ENCODE data around the gene THSD8.
"Not testable (repeated sequence)": the region's sequence is repeated elsewhere in the genome, so short reads cannot be mapped to it uniquely, and the experiment has no call there.

The THSD8 gene

GRCh38 chr19:12792051-12792852 is 9.6 kb upstream of the THSD8 start:
- DNase-seq (ENCODE audit: low spot score): no peak

- no peak for DNase-seq (ENCODE audit: low spot score)
Measured at GRCh38 chr19:12792853-12793289, 9.0 kb upstream of the THSD8 start.

GRCh38 chr19:12793290-12794195 is 8.3 kb upstream of the THSD8 start:
- peak; percentile 99 for DNase-seq (ENCODE audit: low spot score)

GRCh38 chr19:12794196-12794941 is 7.5 kb upstream of the THSD8 start:
- no peak for DNase-seq (ENCODE audit: low spot score)

GRCh38 chr19:12794971-12795381 is 6.9 kb upstream of the THSD8 start:
- DNase-seq (ENCODE audit: low spot score): no peak

- DNase-seq (ENCODE audit: low spot score): no peak
Measured at GRCh38 chr19:12796146-12797071, 5.5 kb upstream of the THSD8 start.

- no peak for DNase-seq (ENCODE audit: low spot score)
Measured at GRCh38 chr19:12797141-12797587, 4.7 kb upstream of the THSD8 start.

- not testable (repeated sequence) for DNase-seq (ENCODE audit: low spot score)
Measured at GRCh38 chr19:12797607-12798006, 4.3 kb upstream of the THSD8 start.

- no peak for DNase-seq (ENCODE audit: low spot score)
Measured at GRCh38 chr19:12799742-12800465, 2.0 kb upstream of the THSD8 start.

GRCh38 chr19:12800466-12800770 is 1.5 kb upstream of the THSD8 start:
- DNase-seq (ENCODE audit: low spot score): no peak

GRCh38 chr19:12800923-12801465 is 875 bp upstream of the THSD8 start:
- DNase-seq (ENCODE audit: low spot score): no peak

- no peak for DNase-seq (ENCODE audit: low spot score)
Measured at GRCh38 chr19:12802267-12803106, 618 bp downstream of the THSD8 start.

- no peak for DNase-seq (ENCODE audit: low spot score)
Measured at GRCh38 chr19:12804051-12804450, 2.2 kb downstream of the THSD8 start.

GRCh38 chr19:12806242-12807081 is 4.6 kb downstream of the THSD8 start, which contains the start of gene RNASEH2A:
TSS of gene RNASEH2A (plus strand) at chr19:12806584. CDS start at chr19:12806674, 90 bp downstream.
- DNase-seq (ENCODE audit: low spot score): peak; percentile 93

- no peak for DNase-seq (ENCODE audit: low spot score)
Measured at GRCh38 chr19:12815088-12815487, 13.2 kb downstream of the THSD8 start.

- DNase-seq (ENCODE audit: low spot score): not testable (repeated sequence)
Measured at GRCh38 chr19:12817188-12817587, 15.3 kb downstream of the THSD8 start.

GRCh38 chr19:12817810-12818209 is 15.9 kb downstream of the THSD8 start:
- not testable (repeated sequence) for DNase-seq (ENCODE audit: low spot score)

GRCh38 chr19:12821761-12822160 is 19.9 kb downstream of the THSD8 start:
- DNase-seq (ENCODE audit: low spot score): no peak

All from COLO829 (cell line).